Measurements from ENCODE around the gene ADAMTSL5.

The ADAMTSL5 gene

GRCh38 chr19:1513499-1514294, 878 bp upstream of the ADAMTSL5 start:
- Histone ChIP-seq H3K79me2 (ENCODE audit: control insufficient read depth, insufficient read depth, low read length, unreplicated experiment) (no peaks in the 10 kb centered on the region), H3K27ac (ENCODE audit: low read depth, low read length) (no peak overlapping the region), H2AFZ (ENCODE audit: low read length, unreplicated experiment) (no peak overlapping the region), H3K4me1 (ENCODE audit: control insufficient read depth, insufficient read depth, low read length, unreplicated experiment) (peaks cover 3% of the 10 kb centered on the region), H3K4me3 (ENCODE audit: low read depth, low read length) (peak overlapping the region; percentile 78), H3K27me3 (ENCODE audit: insufficient read depth, low read length) (no peaks in the 10 kb centered on the region), H3K36me3 (ENCODE audit: insufficient read depth, low read length) (no peaks in the 10 kb centered on the region)

GRCh38 chr19:1511318-1512317, 1.2 kb downstream of the ADAMTSL5 start:
- H3K27me3 ChIP-seq (ENCODE audit: insufficient read depth, low read length), result no peaks in the 10 kb centered on the region
- no peak overlapping the region for H2AFZ ChIP-seq (ENCODE audit: low read length, unreplicated experiment)
- H3K79me2 ChIP-seq (ENCODE audit: control insufficient read depth, insufficient read depth, low read length, unreplicated experiment), result no peaks in the 10 kb centered on the region
- H3K36me3 ChIP-seq (ENCODE audit: insufficient read depth, low read length), result no peaks in the 10 kb centered on the region
- H3K4me3 ChIP-seq (ENCODE audit: low read depth, low read length), result no peak overlapping the region
- H3K4me1 ChIP-seq (ENCODE audit: control insufficient read depth, insufficient read depth, low read length, unreplicated experiment), result peaks cover 3% of the 10 kb centered on the region
- no peak overlapping the region for H3K27ac ChIP-seq (ENCODE audit: low read depth, low read length)

GRCh38 chr19:1510807-1511206, 2.0 kb downstream of the ADAMTSL5 start:
- Histone ChIP-seq H3K27me3 (ENCODE audit: insufficient read depth, low read length) (no peaks in the 10 kb centered on the region), H3K4me1 (ENCODE audit: control insufficient read depth, insufficient read depth, low read length, unreplicated experiment) (peaks cover 3% of the 10 kb centered on the region), H3K4me3 (ENCODE audit: low read depth, low read length) (no peak overlapping the region), H3K27ac (ENCODE audit: low read depth, low read length) (no peak overlapping the region), H3K79me2 (ENCODE audit: control insufficient read depth, insufficient read depth, low read length, unreplicated experiment) (no peaks in the 10 kb centered on the region), H2AFZ (ENCODE audit: low read length, unreplicated experiment) (no peak overlapping the region), H3K36me3 (ENCODE audit: insufficient read depth, low read length) (no peaks in the 10 kb centered on the region)

GRCh38 chr19:1510442-1510806, 2.4 kb downstream of the ADAMTSL5 start:
- Histone ChIP-seq H3K27me3 (ENCODE audit: insufficient read depth, low read length) (no peaks in the 10 kb centered on the region), H3K4me1 (ENCODE audit: control insufficient read depth, insufficient read depth, low read length, unreplicated experiment) (peaks cover 3% of the 10 kb centered on the region), H3K4me3 (ENCODE audit: low read depth, low read length) (no peak overlapping the region), H3K79me2 (ENCODE audit: control insufficient read depth, insufficient read depth, low read length, unreplicated experiment) (no peaks in the 10 kb centered on the region), H3K36me3 (ENCODE audit: insufficient read depth, low read length) (no peaks in the 10 kb centered on the region), H3K27ac (ENCODE audit: low read depth, low read length) (no peak overlapping the region), H2AFZ (ENCODE audit: low read length, unreplicated experiment) (no peak overlapping the region)

GRCh38 chr19:1509602-1510441, 3.0 kb downstream of the ADAMTSL5 start:
- H3K27me3 ChIP-seq (ENCODE audit: insufficient read depth, low read length), result no peaks in the 10 kb centered on the region
- no peaks in the 10 kb centered on the region for H3K79me2 ChIP-seq (ENCODE audit: control insufficient read depth, insufficient read depth, low read length, unreplicated experiment)
- H2AFZ ChIP-seq (ENCODE audit: low read length, unreplicated experiment), result no peak overlapping the region
- H3K4me3 ChIP-seq (ENCODE audit: low read depth, low read length), result no peak overlapping the region
- peaks cover 3% of the 10 kb centered on the region for H3K4me1 ChIP-seq (ENCODE audit: control insufficient read depth, insufficient read depth, low read length, unreplicated experiment)
- no peak overlapping the region for H3K27ac ChIP-seq (ENCODE audit: low read depth, low read length)
- H3K36me3 ChIP-seq (ENCODE audit: insufficient read depth, low read length), result no peaks in the 10 kb centered on the region

- Histone ChIP-seq H3K4me1 (ENCODE audit: control insufficient read depth, insufficient read depth, low read length, unreplicated experiment) (peaks cover 3% of the 10 kb centered on the region), H3K36me3 (ENCODE audit: insufficient read depth, low read length) (no peaks in the 10 kb centered on the region), H3K27ac (ENCODE audit: low read depth, low read length) (no peak overlapping the region), H3K4me3 (ENCODE audit: low read depth, low read length) (no peak overlapping the region), H3K79me2 (ENCODE audit: control insufficient read depth, insufficient read depth, low read length, unreplicated experiment) (no peaks in the 10 kb centered on the region), H2AFZ (ENCODE audit: low read length, unreplicated experiment) (no peak overlapping the region), H3K27me3 (ENCODE audit: insufficient read depth, low read length) (no peaks in the 10 kb centered on the region)
Measured at GRCh38 chr19:1508507-1508856, 4.3 kb downstream of the ADAMTSL5 start.

GRCh38 chr19:1507763-1508506, 4.9 kb downstream of the ADAMTSL5 start:
- no peaks in the 10 kb centered on the region for H3K27me3 ChIP-seq (ENCODE audit: insufficient read depth, low read length)
- H3K79me2 ChIP-seq (ENCODE audit: control insufficient read depth, insufficient read depth, low read length, unreplicated experiment), result no peaks in the 10 kb centered on the region
- H3K4me1 ChIP-seq (ENCODE audit: control insufficient read depth, insufficient read depth, low read length, unreplicated experiment), result peaks cover 3% of the 10 kb centered on the region
- no peak overlapping the region for H2AFZ ChIP-seq (ENCODE audit: low read length, unreplicated experiment)
- no peaks in the 10 kb centered on the region for H3K36me3 ChIP-seq (ENCODE audit: insufficient read depth, low read length)
- H3K27ac ChIP-seq (ENCODE audit: low read depth, low read length), result peak overlapping the region; percentile 74
- peak overlapping the region; percentile 77 for H3K4me3 ChIP-seq (ENCODE audit: low read depth, low read length)

GRCh38 chr19:1507192-1507660, 5.6 kb downstream of the ADAMTSL5 start:
- no peaks in the 10 kb centered on the region for H3K4me1 ChIP-seq (ENCODE audit: control insufficient read depth, insufficient read depth, low read length, unreplicated experiment)
- peak overlapping the region; percentile 74; the same call in 1 of the 2 replicates for H3K27ac ChIP-seq (ENCODE audit: low read depth, low read length)

GRCh38 chr19:1505991-1506881, 6.6 kb downstream of the ADAMTSL5 start:
- Histone ChIP-seq H3K79me2 (ENCODE audit: control insufficient read depth, insufficient read depth, low read length, unreplicated experiment) (no peaks in the 10 kb centered on the region), H3K36me3 (ENCODE audit: insufficient read depth, low read length) (no peaks in the 10 kb centered on the region), H3K4me3 (ENCODE audit: low read depth, low read length) (no peak overlapping the region), H3K27ac (ENCODE audit: low read depth, low read length) (no peak overlapping the region), H3K27me3 (ENCODE audit: insufficient read depth, low read length) (no peaks in the 10 kb centered on the region), H2AFZ (ENCODE audit: low read length, unreplicated experiment) (no peak overlapping the region), H3K4me1 (ENCODE audit: control insufficient read depth, insufficient read depth, low read length, unreplicated experiment) (no peaks in the 10 kb centered on the region)

More at GRCh38 chr19:1507192-1507660, 5.6 kb downstream of the ADAMTSL5 start:
- Histone ChIP-seq H3K4me3 (ENCODE audit: low read depth, low read length) (peak overlapping the region; percentile 77; the same call in 1 of the 2 replicates), H2AFZ (ENCODE audit: low read length, unreplicated experiment) (no peak overlapping the region), H3K36me3 (ENCODE audit: insufficient read depth, low read length) (no peaks in the 10 kb centered on the region), H3K79me2 (ENCODE audit: control insufficient read depth, insufficient read depth, low read length, unreplicated experiment) (no peaks in the 10 kb centered on the region), H3K27me3 (ENCODE audit: insufficient read depth, low read length) (no peaks in the 10 kb centered on the region)
